Measurements from ENCODE around the gene RFTN1.

Gene RFTN1

DNA sequence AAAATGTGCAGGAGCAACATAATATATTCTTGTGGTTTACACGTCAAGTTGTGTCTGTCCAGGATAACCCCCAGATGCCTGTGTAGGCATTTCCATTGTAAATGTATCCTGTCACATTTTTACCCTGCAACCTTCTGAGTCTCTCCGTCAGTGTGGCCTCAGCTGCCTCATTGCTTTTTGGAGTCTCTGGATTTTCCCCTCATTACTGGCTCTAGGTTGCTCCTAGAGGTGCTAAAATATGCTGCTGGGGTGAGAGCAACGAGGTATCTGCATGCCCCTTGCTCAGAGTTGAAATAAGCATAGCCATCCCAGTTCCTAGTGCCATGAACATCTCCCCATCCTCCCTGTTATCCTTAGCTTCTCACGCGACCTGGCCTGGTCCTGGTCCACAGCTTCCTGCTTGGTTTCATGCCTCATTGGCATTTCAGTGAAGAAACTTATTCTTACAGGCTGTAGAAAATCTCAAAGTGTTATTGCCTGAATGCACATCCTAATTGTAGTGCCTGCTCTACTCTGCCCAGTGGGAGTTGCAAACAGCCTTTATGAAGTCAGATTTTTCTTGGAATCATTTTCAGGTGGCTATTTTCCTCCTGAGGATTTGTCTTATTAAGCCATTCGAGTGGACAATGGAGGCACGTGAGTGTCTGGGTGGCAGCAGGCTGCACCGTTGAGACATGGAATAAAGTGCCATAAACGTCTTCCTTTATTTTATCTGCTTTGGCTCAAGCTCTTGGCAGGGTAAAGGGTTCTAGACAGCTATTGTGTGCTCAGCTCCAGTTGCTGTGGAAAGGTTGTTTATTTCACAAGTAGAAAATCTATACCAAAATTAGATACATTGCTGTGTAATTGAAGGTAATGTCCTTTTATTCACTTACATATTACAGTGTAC lies 215.3 kb downstream of the RFTN1 start:
- no peak for DNase-seq

GRCh38 chr3:16295298-16295890 lies 218.1 kb downstream of the RFTN1 start:
- DNase-seq = no peak

DNA sequence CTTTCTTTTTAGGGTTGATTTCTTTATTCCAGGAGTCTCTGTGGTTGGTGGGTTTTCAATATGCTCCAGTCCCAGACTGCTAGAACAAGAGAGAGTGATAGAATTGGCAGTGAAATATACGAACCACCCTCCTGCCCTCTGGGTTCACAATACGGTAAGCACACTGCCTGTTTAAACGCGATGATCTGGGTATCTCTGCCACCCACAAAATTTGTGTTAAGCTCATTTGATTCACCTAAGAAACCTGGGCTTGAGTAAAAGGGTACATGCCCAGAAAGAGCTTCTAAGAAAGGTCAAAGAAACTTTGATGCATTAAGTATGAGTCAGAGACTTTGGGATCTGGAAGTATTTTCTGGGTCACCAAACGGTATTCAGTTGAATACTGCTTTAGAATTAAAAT lies 218.7 kb downstream of the RFTN1 start:
- no peak for DNase-seq

- peak in 1 of 5 donors; percentile 89 for DNase-seq
Measured at GRCh38 chr3:16290827-16291196, 222.7 kb downstream of the RFTN1 start.

DNA sequence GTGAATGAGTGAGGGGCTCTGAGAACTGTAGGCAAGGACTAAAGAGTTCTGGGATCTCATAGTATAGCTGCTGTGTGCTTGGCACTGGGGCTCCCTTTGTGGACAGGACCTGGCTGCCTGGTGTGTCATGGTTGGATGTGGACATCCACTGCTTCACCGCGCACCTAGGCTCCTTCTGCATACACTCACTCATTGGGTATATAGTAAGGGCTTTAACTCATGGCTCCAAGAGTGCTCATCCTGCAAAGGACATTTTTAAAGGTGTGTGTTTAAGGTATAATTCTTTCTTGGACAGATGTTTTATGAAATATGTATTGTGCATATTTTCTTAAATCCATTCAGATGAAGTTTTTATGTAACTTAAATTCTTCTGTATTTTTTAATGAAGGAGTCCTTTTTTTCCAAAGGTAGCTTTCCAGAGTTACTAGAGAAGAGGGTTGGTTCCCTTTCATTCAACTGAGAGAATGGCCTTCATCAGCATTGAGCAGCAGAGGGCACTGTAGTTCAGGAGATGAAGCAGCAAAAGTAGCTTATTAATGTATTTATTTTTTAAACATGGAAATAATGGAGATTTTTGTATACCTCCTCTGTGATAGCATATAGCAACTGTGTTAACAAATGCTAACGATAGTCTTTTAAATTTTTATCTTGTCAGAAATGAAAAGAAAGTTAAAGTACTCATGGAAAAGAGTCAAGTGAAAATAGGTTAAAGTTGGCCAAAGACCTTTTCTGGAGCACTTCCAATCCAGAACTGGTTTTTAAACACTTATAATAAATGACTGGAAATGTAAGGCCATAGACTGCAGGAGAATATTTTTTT lies 223.3 kb downstream of the RFTN1 start:
- DNase-seq = peak; percentile 24 to 74 (median 50)

DNA sequence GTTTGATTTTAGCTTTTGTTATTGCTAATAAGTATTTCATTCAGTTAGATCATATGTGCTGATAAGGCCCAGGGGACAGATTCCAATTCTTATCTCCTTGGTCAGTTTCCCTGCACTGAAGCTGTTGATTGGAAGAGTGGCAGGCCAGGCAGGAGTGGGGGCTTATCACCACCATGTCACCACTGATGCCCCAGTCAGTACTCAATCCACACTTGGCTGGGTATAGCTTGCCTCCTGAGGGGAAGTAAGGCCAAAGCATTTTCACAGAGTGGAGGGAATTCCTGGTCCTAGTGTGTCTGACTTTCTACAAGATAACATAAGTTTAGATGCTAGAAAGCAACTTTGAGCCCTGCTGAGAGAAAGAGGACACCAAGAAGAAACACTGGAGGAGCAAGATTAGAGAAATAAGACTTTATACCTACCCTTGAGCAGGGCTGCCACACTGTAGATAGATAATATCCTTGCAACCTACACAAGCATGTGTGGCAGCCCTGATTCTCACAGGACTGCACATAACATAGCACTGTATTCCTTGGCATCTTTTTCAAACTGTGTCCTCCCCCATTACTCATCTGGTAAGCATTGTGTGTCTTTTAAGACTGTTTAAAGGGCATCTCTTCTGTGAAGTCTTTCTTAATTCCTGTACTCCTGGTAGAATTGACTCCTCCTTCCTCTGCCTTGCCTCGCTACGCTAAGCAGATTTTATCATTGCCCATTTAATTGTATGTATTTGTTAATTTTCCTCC lies 224.2 kb downstream of the RFTN1 start:
- DNase-seq = no peak

DNA sequence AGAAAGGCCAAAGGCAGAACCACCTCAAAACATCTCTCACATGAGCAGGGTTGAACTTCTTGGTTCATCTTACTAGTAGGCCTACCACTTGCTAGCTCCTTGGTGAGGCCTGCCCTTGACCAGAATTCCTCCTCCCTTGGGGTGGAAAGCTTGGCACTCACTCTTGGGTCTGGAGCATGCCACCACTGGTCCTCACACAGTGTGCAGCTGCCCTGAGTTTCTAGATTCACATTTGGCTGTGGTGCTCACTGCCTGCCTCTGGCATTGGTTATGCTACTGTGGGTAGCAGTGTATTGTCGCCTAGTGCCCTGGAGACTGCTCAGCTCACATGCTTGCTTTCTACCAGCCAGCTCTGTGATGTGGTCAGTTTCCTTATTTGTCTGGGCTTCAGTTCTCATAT lies 224.8 kb downstream of the RFTN1 start:
- peak in 1 of 5 donors; percentile 52 for DNase-seq

DNA sequence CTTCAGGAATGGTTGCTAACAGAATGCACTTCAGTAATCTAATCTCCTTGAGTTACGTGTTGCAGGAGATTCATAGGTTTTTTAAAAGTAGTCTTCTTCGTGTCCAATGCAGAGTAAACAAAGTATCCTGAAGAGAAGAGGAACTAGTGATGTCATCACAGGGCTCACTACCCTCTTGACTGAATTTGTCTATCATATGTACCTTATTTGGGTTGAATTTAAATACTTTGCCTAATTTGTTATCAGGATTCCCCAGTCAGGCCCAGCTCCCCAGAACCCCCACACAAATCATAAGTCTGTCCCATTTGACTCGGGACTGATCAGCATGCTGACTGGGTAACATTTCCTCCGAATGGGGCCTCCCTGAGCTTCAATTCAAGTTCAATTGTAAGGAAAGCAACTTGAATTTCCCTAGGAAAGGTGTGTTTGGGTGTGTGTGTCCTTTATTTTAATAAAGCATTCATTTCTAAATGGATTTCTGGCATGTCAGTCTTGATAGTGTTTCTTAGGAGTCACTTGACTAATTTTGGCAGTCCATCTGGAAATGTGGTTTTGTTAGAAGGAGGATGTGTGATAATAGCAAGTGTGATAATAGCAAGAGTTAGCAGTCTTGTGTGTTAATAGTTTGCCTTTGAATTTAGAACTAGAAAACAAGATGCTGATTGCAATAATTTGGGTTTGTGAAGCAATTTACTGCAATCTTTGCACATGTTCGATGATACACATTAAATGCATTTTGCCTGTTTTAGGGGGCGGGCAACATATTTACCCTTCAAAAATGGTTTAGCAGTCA lies 226.6 kb downstream of the RFTN1 start:
- DNase-seq = peak in 1 of 5 donors; percentile 37

- peak in 4 of 5 donors; percentile 51 to 91 (median 57) for DNase-seq
Measured at GRCh38 chr3:16286161-16286560, 227.3 kb downstream of the RFTN1 start.

DNA sequence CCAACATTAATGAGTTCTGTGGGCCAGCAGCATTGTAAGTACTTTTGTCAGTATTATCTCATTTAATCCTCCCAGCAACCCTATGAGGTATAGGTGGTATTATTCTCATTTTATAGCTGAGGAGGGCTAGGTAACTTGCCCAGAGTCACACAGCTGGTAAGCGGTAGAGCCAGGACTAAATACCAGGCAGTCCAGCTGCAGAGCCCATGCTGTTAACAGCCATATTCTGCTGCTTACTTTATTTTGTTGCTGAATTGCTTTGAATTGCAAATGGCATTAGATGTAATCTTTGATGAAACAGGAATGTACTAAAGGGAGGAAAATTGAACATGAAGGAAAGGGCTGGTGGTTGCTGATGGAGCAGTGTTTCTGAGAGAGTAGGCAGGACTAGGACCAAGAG lies 228.9 kb downstream of the RFTN1 start:
- no peak for DNase-seq

- DNase-seq = no peak
Measured at GRCh38 chr3:16280671-16281070, 232.8 kb downstream of the RFTN1 start.

DNA sequence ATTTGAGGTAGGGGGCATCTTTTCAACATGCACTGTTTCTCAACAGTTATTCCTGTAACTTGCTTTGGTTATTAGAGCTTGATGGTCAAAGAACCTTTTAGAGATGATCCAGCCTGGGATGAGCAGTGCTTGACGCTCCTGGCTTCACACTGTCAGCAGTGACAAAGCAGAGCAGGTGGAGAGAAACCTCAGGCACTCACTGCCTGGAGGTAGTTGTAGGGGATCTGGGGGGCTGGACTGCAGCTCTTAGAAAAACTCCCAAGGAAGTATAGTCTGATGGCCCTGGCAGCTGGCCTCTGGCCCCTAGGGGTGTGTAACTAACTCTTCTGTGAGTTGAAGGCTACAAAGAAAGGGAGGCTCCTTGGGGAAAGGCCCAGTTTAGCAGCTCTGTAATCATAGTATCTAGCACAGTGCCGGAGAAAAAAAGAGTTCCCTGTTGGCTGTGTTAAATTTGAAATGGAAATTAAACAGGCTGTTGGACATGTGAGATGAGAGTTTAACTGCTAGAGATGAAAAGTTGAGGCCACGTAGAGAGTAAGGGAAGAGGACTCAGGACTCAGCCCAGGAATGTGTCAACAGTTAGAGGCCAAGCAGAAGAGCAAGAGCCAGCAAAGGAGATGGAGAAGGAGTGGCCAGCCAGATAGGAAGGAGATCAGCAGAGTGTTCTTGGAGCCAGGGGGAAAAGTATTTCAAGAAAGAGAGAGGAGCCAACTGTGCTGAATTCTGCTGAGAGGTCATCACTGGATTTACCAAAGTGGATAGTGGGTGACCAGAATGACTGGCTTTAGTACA lies 234.3 kb downstream of the RFTN1 start:
- DNase-seq = no peak

GRCh38 chr3:16277471-16277870 lies 236.0 kb downstream of the RFTN1 start:
- DNase-seq = no peak

- no peak for DNase-seq
Measured at GRCh38 chr3:16273867-16274266, 239.6 kb downstream of the RFTN1 start.

DNA sequence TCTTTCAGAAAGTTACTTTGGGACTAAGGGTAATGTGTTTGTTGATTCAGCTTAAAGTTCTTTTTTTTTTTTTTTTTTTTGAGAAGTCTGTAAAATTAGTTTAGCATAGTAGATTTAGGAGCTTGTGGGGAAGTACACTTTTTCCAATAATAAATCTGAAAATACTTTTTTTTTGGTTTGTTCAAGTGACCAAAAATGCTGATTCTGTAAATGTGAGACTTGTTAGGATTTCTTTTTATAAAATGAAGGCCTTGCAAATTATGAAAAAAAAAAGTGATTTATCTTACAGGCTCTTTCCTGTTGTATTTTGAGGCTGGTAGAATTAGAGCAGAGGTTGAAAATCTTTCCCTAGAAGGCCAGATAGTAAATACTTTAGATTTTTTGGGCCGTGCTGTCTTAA lies 240.9 kb downstream of the RFTN1 start:
- no peak for DNase-seq

- no peak for DNase-seq
Measured at GRCh38 chr3:16270855-16271254, 242.6 kb downstream of the RFTN1 start.

GRCh38 chr3:16266714-16267113 lies 246.8 kb downstream of the RFTN1 start:
- no peak for DNase-seq
